Measurements from ENCODE around the gene ADAM8.

ADAM8 gene

DNA sequence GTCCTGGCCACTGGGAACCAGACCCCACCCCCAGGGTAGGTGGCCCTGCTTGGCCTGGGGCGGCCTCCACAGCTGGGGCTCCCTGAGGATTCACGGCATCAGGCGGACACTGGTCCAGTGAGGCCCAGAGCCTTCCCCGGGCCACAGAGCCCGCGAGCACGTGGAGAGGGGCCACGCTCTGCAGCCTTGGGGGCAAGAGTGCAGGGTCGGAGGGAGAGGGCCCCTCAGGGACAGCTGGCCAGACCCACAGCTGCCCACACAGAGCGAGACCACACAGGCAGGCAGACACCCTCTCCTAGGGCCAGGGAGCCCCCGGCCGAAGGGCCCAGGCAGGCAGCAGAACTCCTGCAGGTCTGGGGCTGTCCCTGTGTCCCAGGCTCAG lies 28.3 kb downstream of the ADAM8 start:
- no peak for DNase-seq

DNA sequence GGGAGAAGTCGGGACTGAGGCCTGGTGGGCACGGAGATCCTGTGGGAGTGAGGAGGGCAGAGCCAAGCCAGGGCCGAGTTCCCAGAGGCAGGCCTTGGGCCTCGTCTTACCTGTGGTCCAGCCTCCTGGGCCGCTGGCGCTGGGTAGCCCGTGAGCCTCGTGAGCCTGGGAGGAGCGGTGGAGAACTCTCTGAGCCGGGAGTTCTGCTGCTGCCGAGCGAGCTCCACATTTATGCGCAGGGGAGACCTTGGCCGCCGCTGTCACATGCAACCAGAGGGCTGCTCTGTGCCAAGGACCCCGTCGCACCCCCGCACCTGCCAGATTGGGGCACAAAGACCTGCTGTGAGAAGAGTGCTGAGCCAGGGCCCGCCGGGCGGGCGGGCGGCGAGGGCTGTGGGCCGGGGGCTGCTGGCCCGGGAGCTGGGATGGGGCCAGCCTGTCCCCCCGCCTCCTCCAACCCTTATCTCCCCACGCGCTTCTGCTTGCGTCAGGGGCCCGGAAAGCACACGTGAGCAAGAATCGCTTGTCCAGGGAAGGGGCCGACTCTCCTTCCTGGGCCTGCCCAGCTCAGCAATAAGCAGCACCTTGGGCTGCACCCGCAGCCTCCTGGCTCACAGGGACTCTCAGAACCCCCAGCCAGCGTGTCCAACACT lies 28.9 kb downstream of the ADAM8 start:
- DNase-seq = no peak

DNA sequence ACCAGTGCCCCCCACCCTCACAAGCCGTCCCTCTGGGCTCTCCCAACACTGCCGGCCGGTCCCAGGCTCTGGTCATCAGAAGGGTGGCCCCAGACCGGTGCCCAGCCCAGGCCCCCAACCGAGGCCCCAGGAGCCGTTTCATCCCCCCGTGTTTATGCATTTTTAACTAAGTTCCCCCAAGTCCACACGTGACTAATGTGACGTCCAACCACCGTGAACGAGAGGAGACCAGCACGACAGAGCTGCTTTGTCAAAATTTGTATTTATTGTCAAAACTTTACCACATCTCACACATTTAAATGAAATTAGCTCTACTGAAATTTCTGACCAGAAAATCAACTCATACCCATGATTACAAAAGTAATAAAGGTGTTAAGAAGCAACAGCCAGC lies 30.4 kb downstream of the ADAM8 start:
- DNase-seq = no peak

DNA sequence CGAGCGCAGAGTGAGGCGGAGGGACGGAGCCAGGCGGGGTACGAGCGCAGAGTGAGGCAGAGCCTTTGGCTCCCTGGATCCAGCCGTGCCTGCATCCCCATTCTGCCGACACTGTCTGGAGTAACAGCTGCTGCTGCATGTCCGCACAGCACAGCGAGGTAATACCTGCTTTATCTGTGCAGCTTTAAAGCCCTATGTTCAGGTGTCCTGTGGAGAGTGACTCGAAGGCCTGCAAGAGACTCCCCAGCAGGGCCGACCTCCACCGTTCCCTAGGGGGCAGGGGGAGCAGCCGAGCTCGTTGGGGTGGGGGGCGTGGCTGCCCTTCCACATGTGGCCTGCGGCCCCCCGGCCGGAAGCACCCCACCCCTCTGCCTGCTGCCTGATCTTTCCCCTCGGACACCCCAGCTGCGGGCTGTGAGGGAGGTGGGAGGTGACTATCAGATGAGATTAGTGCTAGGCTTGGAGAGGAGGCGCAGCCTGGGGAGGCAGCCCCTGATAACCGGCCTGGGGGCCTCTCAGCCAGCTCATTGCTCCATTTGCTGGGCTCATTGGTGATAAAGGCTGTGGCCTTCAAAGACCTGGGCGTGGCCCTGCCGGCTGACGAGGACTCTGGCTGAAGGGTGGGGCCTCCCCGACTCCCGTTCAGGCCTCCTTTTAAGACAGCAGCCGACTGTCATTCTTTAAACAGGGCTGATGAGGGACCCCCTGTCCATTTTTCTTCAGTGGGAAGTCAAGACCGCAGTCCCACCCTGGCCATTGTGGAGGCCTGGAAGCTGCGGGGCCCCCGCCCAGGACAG lies 31.0 kb downstream of the ADAM8 start:
- DNase-seq = no peak

DNA sequence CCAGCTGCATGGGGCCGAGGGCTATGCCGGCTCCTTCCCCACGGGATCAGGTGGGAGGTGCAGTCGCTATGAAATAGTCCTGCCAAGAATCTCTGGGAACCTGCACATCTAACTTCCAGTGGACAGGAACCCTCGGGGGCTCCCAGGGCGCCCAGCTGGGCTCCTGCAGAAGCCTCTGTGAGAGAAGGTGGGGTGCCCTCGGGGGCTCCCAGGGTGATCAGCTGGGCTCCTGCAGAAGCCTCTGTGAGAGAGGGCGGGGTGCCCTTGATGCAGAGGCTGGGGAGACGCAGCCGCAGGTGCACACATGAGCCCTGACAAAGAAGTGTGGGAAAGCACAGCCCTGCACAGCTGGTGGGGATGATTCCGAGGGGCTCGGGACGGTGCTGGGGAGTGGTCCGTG lies 33.1 kb downstream of the ADAM8 start:
- no peak for DNase-seq

DNA sequence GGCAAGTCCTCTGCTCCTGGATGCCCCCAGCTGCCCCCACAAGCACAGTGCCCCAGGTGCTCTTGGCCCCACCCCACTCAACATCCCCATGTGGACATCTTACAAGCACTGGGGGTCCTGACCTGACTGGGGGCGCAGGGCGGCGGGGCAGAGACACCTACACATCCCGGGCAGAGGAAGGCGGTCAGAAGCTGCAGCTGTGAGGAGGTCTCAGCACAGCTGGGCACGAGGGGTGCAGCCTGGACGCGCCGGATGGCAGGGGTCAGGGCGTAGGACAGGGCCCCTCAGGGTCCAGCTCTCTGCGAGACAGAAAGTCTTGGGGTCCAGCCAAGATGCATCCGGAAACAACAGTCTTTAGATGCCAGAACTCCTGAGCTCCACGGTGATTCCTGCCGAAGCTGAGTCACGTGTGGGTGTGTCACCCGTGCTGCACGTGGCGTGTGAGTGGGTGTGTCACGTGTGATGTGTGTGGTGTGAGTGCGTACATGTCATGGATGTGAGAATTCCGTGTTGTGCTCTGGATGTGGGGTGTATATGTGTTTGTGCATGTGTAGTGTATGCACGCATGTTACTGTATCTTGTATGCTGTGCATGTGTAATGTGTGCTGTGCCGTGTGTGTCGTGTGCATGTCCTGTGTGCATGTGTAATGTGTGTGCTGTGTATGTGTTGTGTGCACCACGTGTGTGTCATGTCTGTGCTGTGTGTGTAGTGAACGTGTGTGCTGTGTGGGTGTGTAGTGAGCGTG lies 33.9 kb downstream of the ADAM8 start:
- DNase-seq = no peak

DNA sequence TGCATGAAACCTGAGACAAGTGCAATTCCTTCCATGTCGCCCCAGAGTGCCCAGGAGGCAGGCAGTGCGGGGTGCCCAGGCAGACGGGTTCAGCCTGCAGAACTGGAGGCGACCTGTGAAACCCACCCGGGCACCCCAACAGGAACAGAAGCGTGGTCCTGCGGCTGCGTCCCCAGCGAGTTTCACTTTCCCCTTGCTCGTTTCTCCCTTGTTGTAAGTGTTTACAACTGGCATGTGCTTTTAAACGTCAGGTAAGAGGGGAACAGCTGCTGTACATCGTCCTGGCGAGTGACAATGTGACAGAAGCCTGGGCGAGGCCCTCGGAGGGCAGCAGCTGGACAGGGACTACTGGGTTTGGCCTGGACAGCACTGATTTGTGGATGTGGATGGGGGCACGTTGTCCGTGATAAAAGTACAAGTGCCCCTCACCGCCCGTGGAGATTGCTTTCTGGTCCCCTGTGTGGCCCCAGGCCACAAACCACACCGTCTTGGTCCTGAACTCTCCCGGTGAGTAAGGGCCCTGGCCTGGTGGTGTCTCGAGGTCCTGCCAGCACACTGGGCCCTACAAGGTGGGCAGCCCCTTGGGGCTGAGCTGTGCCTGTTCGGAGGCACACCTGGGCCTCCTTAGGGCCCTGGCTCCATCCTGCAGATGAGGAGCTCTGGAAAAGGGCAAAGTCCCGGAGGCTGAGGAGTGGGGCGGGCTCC lies 35.0 kb downstream of the ADAM8 start:
- peak; percentile 38 for DNase-seq

DNA sequence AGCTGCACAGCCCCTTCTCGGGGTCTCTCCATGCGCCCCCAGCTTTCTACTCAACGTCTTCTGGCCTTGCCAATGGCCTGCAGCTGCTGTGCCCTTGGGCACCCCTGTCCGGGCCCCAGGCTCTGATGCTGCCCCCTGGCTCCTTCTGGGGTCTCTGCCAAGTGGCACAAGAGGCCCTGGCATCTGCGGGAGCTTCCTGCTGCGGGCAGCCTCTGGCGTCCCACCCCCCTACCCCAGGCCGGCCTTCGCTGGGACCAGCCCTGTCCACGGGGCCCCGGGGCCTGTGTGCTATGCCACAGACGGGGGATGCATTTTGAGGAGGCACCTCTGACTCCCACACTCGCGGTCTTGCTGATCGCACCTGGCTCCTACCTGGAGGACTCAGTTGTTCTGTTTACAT lies 36.7 kb downstream of the ADAM8 start:
- DNase-seq = no peak

DNA sequence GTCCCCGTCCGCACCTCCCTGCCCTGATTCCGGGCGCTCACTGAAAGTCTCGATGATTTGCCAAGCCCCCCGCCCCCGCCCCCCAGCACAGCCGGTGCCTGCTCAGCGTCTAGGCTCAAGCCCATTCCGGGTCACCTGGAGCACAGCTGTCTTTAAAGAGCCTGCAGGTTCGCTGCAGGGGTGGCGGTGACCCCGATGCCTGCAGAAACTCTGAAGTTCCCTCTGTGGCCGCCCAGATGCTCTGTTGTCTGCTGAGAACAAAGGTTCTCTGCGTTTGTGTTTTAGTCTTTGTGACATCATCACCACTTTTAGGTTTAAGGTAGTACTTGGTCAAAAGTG lies 38.2 kb downstream of the ADAM8 start:
- DNase-seq = no peak

DNA sequence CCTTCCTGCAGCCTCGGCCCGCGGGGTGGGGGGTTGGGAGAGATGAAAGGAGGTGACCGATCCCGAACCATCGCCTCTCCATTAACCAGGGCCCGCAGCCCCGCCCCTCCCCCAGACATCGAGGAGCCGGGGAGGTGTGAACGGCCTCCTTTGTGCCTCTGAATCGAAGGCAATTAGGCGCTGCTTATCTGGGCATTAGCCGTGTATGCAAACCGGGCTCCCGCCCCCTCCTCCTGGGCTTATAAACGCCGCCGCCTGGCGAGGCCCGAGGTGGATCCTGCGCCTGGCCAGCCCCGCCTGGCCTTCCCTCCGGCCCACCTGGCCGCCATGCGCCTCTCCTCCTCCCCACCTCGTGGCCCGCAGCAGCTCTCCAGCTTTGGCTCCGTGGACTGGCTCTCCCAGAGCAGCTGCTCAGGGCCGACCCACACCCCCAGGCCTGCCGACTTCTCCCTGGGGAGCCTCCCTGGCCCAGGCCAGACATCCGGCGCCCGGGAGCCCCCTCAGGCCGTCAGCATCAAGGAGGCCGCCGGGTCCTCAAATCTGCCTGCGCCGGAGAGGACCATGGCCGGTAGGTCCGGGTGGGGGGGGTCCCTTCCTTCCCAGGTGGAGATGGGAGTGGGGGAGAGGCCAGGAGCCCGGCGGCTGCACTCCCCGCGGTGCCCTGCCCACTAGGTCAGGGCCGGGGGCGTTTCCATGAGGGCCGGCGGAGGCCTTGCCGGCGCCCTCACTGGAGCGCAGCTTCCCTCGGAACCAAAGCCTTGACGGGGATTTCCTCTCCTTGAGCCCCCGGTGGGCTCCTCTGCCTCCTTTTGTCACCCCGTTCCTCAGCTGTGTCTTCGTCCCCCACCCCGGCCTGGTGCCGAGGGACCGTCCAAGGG lies 38.8 kb downstream of the ADAM8 start, which contains the start of gene VENTX:
Gene VENTX (plus strand): TSS at position 268 of the 878 bp plus-strand sequence. CDS start 60 bp downstream, at position 328.
- no peak for DNase-seq

DNA sequence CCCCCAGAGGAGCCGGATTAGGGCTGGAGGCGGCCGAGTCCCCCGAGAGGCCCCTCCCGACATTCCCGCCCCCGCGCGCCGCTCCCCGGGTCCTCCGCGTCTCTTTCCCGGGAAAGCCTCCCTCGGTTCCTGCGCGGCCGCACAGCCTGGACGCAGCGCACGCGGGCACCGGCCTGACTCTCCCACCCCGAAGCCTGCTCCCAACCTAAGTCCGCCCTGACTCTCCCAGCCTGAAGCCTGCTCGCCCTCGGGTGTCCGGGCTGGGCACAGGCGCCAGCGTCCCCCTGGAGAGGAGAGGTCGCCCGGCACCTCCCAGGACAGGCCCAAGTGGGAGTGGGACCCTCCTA lies 39.5 kb downstream of the ADAM8 start:
- DNase-seq = no peak

DNA sequence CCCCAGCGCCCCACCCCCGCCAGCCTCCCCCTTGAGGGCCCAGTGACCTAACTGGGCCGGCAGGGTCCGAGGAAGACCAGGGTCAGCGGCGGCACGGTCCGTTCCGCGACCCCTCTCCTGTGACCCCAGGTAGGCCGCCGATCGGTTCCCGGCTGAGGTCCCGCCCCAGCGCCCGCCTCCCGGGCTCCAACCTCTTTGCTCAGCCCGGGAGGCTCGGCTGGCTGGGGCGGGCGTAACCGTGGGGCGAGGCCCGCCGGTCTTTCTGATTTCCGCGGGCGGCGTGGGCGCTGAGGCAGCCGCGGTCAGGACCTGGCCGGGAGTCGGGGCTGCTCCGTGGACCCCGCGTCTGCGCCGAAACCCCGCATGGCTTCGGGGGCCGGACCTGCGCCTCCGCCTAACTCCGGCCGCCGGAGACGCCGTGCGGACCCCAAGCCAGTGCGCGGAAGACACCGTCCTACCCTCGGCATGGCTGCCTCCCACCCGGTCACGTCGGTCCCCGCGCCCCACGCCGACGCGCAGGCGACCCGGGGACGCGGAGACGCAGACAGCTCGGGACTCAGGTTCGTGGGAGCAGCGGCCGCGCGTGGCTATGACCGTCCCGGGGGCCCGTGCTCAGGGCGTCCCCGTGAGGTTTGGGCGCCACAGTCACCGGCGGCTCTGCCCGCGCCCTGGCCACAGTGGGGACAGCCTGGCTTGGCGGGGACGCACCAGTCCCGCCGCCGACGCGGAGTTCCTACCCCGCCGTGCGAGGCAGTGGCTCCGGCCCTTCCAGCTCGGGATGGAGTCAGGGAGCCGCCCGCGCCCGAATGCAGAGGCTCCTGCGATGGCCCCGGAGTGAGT lies 40.0 kb downstream of the ADAM8 start:
- no peak for DNase-seq

DNA sequence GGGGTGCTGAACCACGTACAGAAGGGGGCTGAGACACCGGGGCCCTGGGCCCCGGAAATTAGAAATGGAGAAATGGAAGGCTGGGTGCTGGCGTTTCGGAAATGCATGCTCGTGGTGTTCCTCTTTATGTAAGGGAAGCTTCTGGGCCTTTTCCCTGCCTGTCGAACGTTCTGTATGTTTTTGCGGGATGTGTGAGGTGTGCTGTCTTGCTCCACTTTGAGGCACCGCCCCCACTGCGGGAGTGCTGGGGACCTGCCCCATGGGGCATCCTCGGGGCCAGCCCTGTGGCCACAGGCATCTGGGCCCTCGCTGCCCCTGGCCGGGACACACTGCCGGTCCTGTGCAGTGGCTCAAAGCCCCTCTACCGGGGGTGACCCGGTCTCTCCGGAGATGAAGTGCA lies 40.7 kb downstream of the ADAM8 start:
- DNase-seq = no peak

DNA sequence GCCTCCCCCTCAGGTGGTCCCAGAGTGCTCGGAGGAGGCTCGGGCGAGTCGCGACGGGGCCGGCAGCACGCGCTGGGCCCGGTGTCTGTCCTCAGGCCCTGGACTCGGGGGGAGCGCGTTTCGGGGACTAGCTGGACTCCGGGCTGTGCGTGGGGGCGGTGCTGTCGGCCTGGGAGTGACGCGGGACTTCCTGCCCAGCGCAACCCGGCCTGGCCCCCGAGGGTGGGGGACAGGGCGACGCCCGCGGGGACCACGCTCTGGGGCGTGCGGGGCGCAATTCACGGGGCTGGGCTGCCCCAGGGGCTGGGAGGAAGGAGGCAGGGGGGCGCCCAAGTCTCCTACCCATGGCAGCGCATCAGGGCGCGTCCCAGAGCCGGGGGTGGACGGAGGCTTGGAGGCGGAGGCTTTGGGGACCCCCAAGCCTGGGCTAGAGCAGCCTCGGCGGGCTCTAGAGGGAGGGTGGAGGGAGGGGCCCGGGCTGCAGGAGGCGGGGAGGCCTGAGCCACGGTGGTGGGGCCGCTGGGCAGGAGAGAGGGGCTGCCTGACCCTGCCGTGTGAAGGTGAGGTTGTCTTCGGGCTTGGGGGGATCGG lies 41.3 kb downstream of the ADAM8 start:
- peak; percentile 9 for DNase-seq

DNA sequence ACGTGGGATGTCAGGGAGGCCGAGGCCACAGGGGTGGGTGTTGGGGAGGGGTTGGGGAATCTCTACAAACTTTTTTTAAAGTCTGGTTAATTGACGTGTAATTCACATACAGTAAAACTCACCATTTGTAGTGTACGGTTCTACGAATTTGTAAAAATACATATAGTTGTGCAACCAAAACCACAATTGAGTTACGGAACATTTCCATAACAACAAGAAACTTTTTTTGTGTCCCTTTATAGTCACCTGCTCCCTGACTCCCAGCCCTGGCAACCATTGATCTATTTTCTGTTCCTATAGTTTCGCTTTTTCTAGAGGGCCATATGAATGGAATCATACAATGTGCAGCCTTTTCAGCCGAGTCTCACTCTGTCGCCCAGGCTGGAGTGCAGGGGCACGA lies 41.9 kb downstream of the ADAM8 start:
- DNase-seq = peak; percentile 8

DNA sequence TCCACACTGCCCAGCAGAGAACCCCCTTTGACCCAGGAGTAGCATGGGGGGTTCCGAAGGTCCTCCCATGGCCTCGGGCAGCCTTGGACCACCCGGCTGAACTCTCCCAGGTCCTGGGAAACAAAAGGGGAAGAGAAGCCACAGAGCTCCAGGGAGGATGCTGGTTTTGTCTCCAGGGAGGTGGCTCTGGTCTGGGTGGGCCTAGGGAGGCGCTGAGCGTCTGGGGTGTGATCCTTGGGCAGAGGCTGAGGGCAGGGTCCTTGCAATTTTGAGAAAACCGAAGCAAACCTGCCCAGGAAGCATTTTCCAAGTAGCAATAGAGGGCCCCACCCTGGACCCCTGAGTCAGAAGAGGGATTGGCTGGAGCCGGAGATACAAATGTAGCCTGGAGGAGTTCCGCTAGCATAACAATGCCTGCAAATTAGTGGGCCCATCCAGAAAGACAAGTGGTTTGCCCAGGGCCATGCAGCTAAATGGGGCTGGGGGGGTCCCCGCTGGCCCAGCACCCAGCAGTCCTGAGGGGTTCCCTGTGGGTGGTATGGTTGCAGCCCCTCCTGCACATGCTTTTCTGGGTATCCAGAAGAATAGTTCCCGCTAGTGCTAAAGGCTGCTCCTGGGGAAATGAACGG lies 44.6 kb downstream of the ADAM8 start:
- no peak for DNase-seq

DNA sequence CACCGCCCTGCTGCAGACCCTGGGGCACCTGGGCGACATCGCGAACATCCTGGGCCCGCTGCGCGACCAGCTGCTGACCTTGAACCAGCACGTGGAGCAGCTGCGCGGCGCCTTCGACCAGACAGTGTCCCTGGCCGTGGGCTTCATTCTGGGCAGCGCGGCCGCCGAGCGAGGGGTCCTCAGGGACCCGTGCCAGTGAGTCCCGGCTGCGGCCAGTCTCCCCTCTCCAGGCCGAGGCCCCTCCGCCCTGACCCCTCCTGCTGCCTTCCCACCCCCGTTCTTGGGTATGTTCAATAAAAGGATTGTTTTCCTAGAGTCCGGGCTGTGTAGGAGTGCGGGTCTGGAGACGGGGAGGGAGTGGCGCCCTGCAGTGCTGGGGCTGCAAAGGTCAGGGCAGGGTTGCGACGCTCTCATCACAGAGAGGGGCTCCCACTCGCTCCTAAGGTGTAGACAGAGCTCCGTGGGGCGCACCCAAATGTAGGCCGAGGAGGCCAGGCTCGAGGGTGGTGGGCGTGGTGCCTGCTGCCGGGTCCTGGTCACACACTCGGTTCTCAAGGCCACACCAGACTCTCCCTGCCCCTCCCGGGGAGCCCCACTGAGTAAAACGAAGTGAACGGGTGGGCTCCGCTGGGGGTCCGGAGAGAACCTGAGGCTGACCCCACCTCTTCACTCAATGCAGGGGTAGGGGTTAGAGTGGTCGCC lies 45.3 kb downstream of the ADAM8 start:
- no peak for DNase-seq

DNA sequence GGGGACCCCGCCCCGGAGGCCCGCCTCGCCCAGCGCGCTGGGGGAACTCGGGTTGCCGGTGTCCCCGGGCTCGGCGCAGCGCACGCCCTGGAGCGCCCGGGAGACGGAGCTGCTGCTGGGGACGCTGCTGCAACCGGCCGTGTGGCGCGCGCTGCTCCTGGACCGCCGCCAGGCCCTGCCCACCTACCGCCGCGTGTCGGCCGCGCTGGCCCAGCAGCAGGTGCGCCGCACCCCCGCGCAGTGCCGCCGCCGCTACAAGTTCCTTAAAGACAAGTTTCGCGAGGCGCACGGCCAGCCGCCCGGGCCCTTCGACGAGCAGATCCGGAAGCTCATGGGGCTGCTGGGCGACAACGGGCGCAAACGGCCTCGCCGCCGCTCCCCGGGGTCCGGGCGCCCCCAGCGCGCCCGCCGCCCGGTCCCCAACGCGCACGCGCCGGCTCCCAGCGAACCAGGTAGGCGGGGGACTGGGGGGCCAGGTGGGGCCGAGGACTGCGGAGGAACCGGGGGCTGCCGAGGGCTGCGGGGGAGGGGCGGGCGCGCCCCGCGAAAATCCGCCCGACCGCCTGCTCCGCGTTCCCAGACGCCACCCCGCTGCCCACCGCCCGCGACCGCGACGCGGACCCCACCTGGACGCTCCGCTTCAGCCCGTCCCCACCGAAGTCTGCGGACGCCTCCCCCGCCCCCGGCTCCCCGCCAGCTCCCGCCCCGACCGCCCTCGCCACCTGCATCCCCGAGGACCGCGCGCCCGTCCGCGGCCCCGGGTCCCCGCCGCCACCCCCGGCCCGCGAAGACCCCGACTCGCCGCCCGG lies 46.1 kb downstream of the ADAM8 start:
- DNase-seq = no peak

DNA sequence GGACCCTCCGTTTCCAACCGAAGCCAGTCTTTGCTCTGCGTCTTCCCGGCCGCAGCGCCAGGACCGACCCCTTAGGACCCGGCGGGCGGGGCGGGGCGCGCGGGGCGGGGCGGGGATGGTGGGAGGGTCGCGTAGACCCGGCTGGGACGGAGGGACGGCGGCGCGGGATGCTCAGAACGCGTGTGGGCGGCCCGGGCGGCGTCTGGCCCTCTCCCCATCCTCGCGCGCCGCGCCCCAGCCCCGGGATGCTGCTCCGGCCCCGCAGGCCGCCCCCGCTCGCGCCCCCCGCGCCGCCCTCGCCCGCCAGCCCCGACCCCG lies 46.7 kb downstream of the ADAM8 start, which contains the start of gene UTF1:
Gene UTF1 (plus strand): TSS at position 174 of the 318 bp plus-strand sequence. CDS start 72 bp downstream, at position 246.
- no peak for DNase-seq

Measured in CD4-positive, alpha-beta T cell treated with Interleukin-17A for 1 hour (primary cell).